ENCODE data around the gene CLDN1.

DNA sequence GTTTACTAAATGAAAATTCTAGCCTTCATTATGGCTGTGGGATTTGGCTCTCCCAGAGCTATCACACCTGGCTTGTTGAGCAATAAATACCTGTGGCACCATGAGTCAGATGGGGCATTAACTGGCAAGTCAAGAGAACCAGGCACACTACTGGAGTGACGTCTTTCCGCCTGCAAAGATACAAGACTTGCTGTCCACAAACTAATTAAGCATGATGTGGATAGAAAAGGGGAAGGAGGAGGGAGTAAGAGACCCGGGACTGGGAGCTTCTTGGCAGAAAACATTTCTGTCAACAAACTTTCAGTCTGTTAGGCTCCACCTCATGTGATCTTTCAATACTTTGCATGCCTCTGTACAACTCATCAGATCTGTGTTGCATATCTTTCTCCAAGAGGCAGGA is 56.5 kb downstream of the CLDN1 start:
- TF ChIP-seq, protein P1, sequence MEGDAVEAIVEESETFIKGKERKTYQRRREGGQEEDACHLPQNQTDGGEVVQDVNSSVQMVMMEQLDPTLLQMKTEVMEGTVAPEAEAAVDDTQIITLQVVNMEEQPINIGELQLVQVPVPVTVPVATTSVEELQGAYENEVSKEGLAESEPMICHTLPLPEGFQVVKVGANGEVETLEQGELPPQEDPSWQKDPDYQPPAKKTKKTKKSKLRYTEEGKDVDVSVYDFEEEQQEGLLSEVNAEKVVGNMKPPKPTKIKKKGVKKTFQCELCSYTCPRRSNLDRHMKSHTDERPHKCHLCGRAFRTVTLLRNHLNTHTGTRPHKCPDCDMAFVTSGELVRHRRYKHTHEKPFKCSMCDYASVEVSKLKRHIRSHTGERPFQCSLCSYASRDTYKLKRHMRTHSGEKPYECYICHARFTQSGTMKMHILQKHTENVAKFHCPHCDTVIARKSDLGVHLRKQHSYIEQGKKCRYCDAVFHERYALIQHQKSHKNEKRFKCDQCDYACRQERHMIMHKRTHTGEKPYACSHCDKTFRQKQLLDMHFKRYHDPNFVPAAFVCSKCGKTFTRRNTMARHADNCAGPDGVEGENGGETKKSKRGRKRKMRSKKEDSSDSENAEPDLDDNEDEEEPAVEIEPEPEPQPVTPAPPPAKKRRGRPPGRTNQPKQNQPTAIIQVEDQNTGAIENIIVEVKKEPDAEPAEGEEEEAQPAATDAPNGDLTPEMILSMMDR (IDR thresholded peaks at IDR 0.05) = no peak
- TF ChIP-seq ZFX (IDR thresholded peaks at IDR 0.05; ENCODE audit: borderline replicate concordance) = no peak
